Stimulated activated naive CD4-positive, alpha-beta T cell treated with Interleukin-2 at 50 U/mL for 16 hours (primary cell): ENCODE data around the gene ZNF385C.

ENCODE experiments used
- DNase-seq: peaks from one replicate; lab custom pipeline; 2025; lab: John Stamatoyannopoulos, UW

Gene ZNF385C

GRCh38 chr17:41988418-41988817 lies 109.9 kb downstream of the ZNF385C start:
- no peak for DNase-seq

- no peak for DNase-seq
These were observed 110.6 kb downstream of the ZNF385C start for GRCh38 chr17:41987642-41988041.

- DNase-seq: no peak
These were observed 111.6 kb downstream of the ZNF385C start for GRCh38 chr17:41986634-41987033.

GRCh38 chr17:41985919-41986318 lies 112.4 kb downstream of the ZNF385C start:
- DNase-seq: no peak

GRCh38 chr17:41984454-41984853 lies 113.8 kb downstream of the ZNF385C start:
- DNase-seq: no peak

- DNase-seq: no peak
These were observed 116.1 kb downstream of the ZNF385C start for GRCh38 chr17:41982026-41982760.

- DNase-seq: no peak
These were observed 120.3 kb downstream of the ZNF385C start for GRCh38 chr17:41977991-41978390.

- no peak for DNase-seq
These were observed 122.0 kb downstream of the ZNF385C start for GRCh38 chr17:41976142-41976768.
